A172 (cell line): Measurements from ENCODE around the gene INTS2. TPM values are rescaled to one million over a fixed set of nuclear protein-coding genes. Genes with fewer than 3 reads are reported as not detected.
"Not testable (repeated sequence)": the region's sequence is repeated elsewhere in the genome, so short reads cannot be mapped to it uniquely, and the experiment has no call there.

Experiments
- DNase-seq: peaks from one replicate; pipeline ENCODE4 v3.0.0-alpha.2; 2015; ENCODE audit warnings: low spot score
- total RNA-seq: library from RNA; depleted of rRNA; stranded (reverse); fragments of >200 nt; shearing (Covaris generic); gene quantifications from 2 replicates; pipeline ENCODE4 v1.2.3, GENCODE V29; 2014

Gene INTS2
- total RNA-seq, 1 experiment from 2014 or later, result 16.3 TPM

GRCh38 chr17:61849674-61850073, 78.1 kb downstream of the INTS2 start:
- DNase-seq, result no peak

- no peak for DNase-seq
Observed at GRCh38 chr17:61848896-61849295, 78.9 kb downstream of the INTS2 start.

DNA sequence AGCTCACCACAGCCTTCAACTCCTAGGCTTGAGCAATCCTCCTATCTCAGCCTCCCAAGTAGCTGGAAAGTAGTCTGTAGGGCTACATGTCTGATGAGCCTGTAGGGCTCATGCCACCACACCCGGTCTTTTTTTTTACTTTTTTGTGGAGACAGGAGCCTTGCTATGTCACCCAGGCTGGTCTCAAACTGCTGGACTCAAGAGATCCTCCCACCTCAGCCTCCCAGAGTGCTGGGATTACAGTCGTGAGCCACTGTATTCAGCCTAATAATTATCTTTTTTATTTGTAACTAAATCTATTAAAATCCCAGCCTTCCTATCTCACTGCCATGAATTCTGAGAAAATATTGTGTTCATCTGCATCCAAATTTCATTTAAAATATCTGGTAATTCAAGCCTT, 79.5 kb downstream of the INTS2 start:
- no peak for DNase-seq

GRCh38 chr17:61847659-61848058, 80.1 kb downstream of the INTS2 start:
- DNase-seq, result no peak

DNA sequence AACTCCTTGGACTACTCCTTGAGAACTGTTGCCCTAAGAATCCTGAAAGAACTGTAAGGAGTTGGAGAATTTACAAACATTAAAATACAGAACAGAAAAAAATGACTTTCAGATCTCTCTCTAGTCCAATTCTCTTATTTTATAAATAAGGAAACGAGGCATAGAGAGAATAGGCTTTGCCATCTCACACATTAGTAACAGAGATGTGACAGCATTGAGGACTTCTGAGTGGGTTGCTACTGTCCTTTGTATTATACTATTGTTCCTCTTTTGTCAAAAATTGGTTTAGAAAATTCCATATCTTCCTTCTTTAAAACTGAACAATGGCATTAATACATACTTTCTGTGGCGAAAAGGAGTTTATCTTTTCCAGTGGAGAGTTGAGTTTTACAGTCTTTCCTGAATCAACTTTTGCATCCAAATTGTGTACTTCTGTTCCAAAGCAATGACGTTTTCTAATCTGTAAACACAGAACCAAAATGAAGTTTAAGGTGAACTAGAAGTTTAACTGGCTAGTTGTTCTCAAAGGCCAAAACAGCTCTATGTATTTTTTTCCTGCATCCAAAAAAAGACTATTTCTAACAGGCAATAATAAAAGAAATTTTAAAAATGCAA, 80.9 kb downstream of the INTS2 start:
- DNase-seq, result no peak

DNA sequence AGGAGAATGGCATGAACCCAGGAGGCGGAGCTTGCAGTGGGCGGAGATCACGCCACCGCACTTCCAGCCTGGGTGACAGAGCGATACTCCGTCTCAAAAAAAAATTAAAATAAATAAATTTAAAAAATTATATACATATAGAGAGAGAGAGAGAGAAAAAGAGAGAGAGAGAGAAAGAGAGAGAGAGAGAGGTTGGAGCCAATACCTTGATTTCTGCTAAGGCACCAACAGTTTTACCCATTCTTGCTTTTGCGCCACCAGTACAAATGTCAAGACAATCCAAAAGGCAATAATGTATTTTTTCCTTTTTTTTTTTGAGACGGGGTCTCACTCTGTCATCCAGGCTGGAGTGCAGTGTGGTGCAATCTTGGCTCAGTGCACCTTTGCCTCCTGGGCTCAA, 81.7 kb downstream of the INTS2 start:
- no peak for DNase-seq

GRCh38 chr17:61843435-61843834, 84.3 kb downstream of the INTS2 start:
- DNase-seq, result no peak

- no peak for DNase-seq
Observed at GRCh38 chr17:61842899-61843298, 84.9 kb downstream of the INTS2 start.

DNA sequence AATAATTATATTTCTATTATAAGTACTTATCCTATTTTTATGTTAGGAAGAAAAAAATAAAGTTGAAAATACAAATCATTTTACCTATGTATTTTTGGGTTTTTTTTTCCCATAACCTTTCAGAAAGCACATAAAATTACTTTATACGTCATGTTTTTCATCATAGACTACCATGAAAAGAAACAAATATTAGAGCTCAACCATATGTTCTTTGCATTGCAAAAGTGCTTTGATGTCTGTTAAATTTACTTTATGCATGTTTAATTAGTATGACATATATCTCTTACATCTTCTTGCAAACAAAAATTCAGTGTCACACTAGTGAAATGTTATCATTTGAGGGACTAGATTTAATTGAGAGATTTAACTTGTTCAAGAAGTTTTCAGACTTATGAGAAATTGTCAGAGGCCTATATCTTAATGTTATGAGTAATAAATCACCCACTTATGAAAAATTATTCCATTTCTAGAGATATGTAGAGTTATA, 88.4 kb downstream of the INTS2 start:
- DNase-seq, result no peak

- peak; percentile 62 for DNase-seq
Observed at GRCh38 chr17:61837175-61838051, 90.4 kb downstream of the INTS2 start.

- DNase-seq, result no peak
Observed at GRCh38 chr17:61836266-61837174, 91.3 kb downstream of the INTS2 start.

- DNase-seq, result no peak
Observed at GRCh38 chr17:61835606-61836005, 92.2 kb downstream of the INTS2 start.

DNA sequence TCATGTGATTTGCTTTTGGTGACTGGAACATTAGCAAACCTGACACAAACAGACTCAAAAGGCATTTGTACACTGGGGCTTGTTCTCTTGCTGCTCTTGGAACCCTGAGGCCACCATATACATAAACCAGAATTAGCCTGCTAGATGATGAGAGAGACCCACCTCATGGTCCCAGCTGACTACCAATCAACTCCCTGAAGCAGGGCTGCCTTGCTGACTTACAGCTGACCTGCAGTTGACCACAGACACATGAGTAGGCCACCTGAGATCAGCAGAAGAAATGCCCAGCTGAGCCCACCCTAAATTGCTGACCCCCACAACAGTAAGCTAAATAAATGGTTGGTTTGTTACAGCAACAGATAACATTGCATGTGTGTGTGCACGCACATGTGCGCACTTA, 93.2 kb downstream of the INTS2 start:
- no peak for DNase-seq

GRCh38 chr17:61833536-61834193, 94.1 kb downstream of the INTS2 start:
- peak; percentile 79 for DNase-seq

DNA sequence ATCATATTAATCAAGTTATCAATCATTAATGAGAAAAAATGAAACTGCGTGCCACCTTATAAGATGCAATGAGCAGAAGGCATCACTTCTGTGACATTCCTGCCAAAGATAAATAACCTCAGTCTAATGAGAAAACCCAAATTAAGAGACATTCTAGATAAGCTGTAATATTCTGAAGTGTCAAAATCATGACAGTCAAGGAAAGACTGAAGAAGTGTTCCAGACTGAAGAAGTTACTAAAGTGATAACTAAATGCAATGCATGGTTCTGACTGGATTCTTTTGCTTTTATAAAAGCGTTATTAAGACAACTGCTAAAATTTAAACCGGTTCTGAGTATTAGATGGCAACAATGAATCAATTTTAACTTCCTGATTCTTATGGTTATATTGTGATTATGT, 95.3 kb downstream of the INTS2 start:
- DNase-seq, result no peak

- DNase-seq, result no peak
Observed at GRCh38 chr17:61831099-61831498, 96.7 kb downstream of the INTS2 start.

- DNase-seq, result no peak
Observed at GRCh38 chr17:61828694-61829093, 99.1 kb downstream of the INTS2 start.

GRCh38 chr17:61827649-61828395, 100.0 kb downstream of the INTS2 start:
- no peak for DNase-seq

DNA sequence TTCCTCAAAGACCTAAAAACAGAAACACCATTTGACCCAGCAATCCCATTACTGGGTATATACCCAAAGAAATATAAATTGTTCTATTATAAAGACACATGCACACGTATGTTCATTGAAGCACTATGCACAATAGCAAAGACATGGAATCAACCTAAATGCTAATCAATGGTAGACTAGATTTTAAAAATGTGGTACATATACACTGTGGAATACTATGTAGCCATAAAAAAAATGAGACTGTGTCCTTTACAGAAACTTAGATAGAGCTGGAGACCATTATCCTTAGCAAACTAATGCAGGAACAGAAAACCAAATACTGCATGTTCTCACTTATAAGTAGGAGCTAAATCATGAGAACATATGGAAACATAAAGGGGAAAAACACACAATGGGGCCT, 100.9 kb downstream of the INTS2 start:
- not testable (repeated sequence) for DNase-seq

DNA sequence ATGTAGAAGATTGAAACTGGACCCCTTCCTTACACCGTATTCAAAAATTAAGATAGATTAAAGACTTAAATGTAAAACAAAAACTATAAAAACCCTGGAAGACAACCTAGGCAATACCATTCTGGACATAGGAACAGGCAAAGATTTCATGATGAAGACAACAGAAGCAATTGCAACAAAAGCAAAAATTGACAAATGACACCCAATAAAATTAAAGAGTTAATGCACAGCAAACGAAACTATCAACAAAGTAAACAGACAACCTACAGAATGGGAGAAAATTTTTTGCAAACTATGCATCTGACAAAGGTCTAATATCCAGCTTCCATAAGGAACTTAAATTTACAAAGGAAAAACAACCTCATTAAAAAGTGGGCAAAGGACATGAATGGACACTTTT, 101.6 kb downstream of the INTS2 start:
- not testable (repeated sequence) for DNase-seq
